CD4-positive, alpha-beta T cell (primary cell): Measurements from ENCODE around the gene OSBPL10. TPM values are rescaled to one million over a fixed set of nuclear protein-coding genes. Genes with fewer than 3 reads are reported as not detected.
A peak's percentile ranks its signal among the peaks of the same experiment; 100 is the strongest.

ENCODE experiments used
- ATAC-seq: fragments of 200-7000 bp; cut with Tn5 transposase; one replicate; pipeline ENCODE4 v1.10.0; 2022; ENCODE audit warnings: mild to moderate bottlenecking; ENCODE audit not compliant: poor library complexity
- CTCF ChIA-PET: fragments of 350-600 bp; sonication (Branson Sonifier 250); formaldehyde crosslinking; loops from one replicate; lab custom pipeline; 2021; ENCODE audit warnings: antibody characterized with exemption, inconsistent platforms; lab: Charles Lee
- POLR2A ChIA-PET: fragments of 350-600 bp; sonication (Branson Sonifier 250); formaldehyde crosslinking; loops from one replicate; lab custom pipeline; 2021; ENCODE audit warnings: antibody characterized with exemption, inconsistent platforms; lab: Charles Lee
- DNase-seq, 14 experiments: peaks; one replicate each; pipeline ENCODE4 v3.0.0-alpha.2; 2013 to 2020; ENCODE audit warnings: mixed read lengths in 2 of 14
- H3K27ac ChIP-seq, 2 donors: one replicate each; pipeline versions ENCODE4 v1.5.1 to v1.7.0; 2013; ENCODE audit warnings: low read length in 2 of 2, low read depth in 1 of 2, mild to moderate bottlenecking in 1 of 2
- H3K27me3 ChIP-seq, 2 experiments: 1 replicate in 1 of 2; 2 replicates in 1 of 2; pipeline versions ENCODE4 v1.6.1 to v1.7.0; 2013; ENCODE audit warnings: low read length in 2 of 2, control low read depth in 1 of 2, mild to moderate bottlenecking in 1 of 2, moderate library complexity in 1 of 2; ENCODE audit not compliant: insufficient read depth in 2 of 2, control insufficient read depth in 1 of 2
- H3K36me3 ChIP-seq: one replicate; pipeline ENCODE4 v1.6.1; 2013; ENCODE audit warnings: low read length, control low read depth; ENCODE audit not compliant: insufficient read depth
- H3K4me1 ChIP-seq: one replicate; pipeline ENCODE4 v1.6.1; 2013; ENCODE audit warnings: low read length, control low read depth; ENCODE audit not compliant: insufficient read depth
- H3K4me3 ChIP-seq: one replicate; pipeline ENCODE4 v1.5.1; 2013; ENCODE audit warnings: mild to moderate bottlenecking, low read length, moderate library complexity
- H3K9me3 ChIP-seq, 2 experiments: 1 replicate in 1 of 2; 2 replicates in 1 of 2; pipeline versions ENCODE4 v1.6.1 to v1.7.0; 2013; ENCODE audit warnings: low read length in 2 of 2, mild to moderate bottlenecking in 2 of 2, control low read depth in 1 of 2, moderate library complexity in 1 of 2; ENCODE audit not compliant: control insufficient read depth in 1 of 2, insufficient read depth in 1 of 2
- H3K27ac Mint-ChIP-seq: one replicate; pipeline ENCODE4 v1.8.0; 2020; ENCODE audit warnings: mixed read lengths
- H3K27me3 Mint-ChIP-seq: one replicate; pipeline ENCODE4 v1.8.0; 2021; ENCODE audit warnings: mixed read lengths
- H3K36me3 Mint-ChIP-seq: one replicate; pipeline ENCODE4 v1.8.0; 2021; ENCODE audit warnings: low read depth, mixed read lengths
- H3K4me1 Mint-ChIP-seq: one replicate; pipeline ENCODE4 v1.8.0; 2021; ENCODE audit warnings: low read depth, mixed read lengths
- H3K4me3 Mint-ChIP-seq: one replicate; pipeline ENCODE4 v1.8.0; 2020; ENCODE audit warnings: mild to moderate bottlenecking, mixed read lengths
- H3K9me3 Mint-ChIP-seq: one replicate; pipeline ENCODE4 v1.8.0; 2020; ENCODE audit warnings: mixed read lengths
- CTCF ChIP-seq: fragments of 200-600 bp; IDR thresholded peaks from one replicate; pipeline ENCODE4 v1.8.0; 2022; ENCODE audit warnings: antibody characterized with exemption, mild to moderate bottlenecking
- intact Hi-C, 2 experiments: fragments of 100-400 bp; cut with DNase I in 1 of 2; cut with micrococcal nuclease in 1 of 2; formaldehyde crosslinking; loops; one replicate each; pipeline versions ENCODE4 v1.15.1 to v1.9.0; 2023 to 2025; cut with DNase I, micrococcal nuclease
- total RNA-seq, 174 experiments: library from RNA in 2 of 174; stranded (reverse) in 2 of 174; gene quantifications; one replicate each; pipeline ENCODE4 v1.2.3 and lab custom pipeline; 2021 to 2026

OSBPL10 gene
- total RNA-seq, 2 experiments from 2014 or later = not detected

GRCh38 chr3:31980530-31981205 lies 394 bp downstream of the OSBPL10 start:
- no peaks in the 10 kb centered on the region for H3K9me3 Mint-ChIP-seq
- peaks cover 72% of the 10 kb centered on the region for H3K27me3 Mint-ChIP-seq
- no peaks in the 10 kb centered on the region for H3K36me3 ChIP-seq
- peaks cover 11% of the 10 kb centered on the region for H3K4me1 Mint-ChIP-seq
- POLR2A ChIA-PET = no interaction called here
- intact Hi-C loops = no loop called here
- H3K4me3 Mint-ChIP-seq = peak overlapping the region; percentile 83
- no peak overlapping the region for H3K27ac ChIP-seq
- H3K27ac Mint-ChIP-seq = no peak overlapping the region
- H3K4me1 ChIP-seq = peaks cover 18% of the 10 kb centered on the region
- H3K4me3 ChIP-seq = peak overlapping the region; percentile 56
- TF ChIP-seq CTCF = no peak
- ATAC-seq (peak; percentile 63), DNase-seq (peak; percentile 6 to 64 (median 32))
- peaks cover 3% of the 10 kb centered on the region for H3K36me3 Mint-ChIP-seq
- CTCF ChIA-PET = no interaction called here
- H3K9me3 ChIP-seq = peaks cover 0 to 4% of the 10 kb centered on the region in 2 experiments
- H3K27me3 ChIP-seq = peaks cover 29 to 43% of the 10 kb centered on the region in 2 experiments

- Histone ChIP-seq H3K27me3 (peaks cover 29 to 43% of the 10 kb centered on the region in 2 experiments), H3K27ac (no peak overlapping the region), H3K36me3 (no peaks in the 10 kb centered on the region), H3K4me1 (peaks cover 18% of the 10 kb centered on the region), H3K4me3 (no peak overlapping the region), H3K9me3 (peaks cover 0 to 4% of the 10 kb centered on the region in 2 experiments)
- peaks cover 81% of the 10 kb centered on the region for H3K27me3 Mint-ChIP-seq
- no peak for TF ChIP-seq CTCF
- ATAC-seq (no peak), DNase-seq (no peak)
- intact Hi-C loops = no loop called here
- POLR2A ChIA-PET = no interaction called here
- peaks cover 3% of the 10 kb centered on the region for H3K36me3 Mint-ChIP-seq
- CTCF ChIA-PET = no interaction called here
- no peak overlapping the region for H3K27ac Mint-ChIP-seq
- peak overlapping the region; percentile 83 for H3K4me3 Mint-ChIP-seq
- H3K9me3 Mint-ChIP-seq = no peaks in the 10 kb centered on the region
- peaks cover 11% of the 10 kb centered on the region for H3K4me1 Mint-ChIP-seq
Measured at GRCh38 chr3:31979001-31979697, 1.9 kb downstream of the OSBPL10 start.

GRCh38 chr3:31978553-31978952 lies 2.5 kb downstream of the OSBPL10 start:
- ChIA-PET CTCF (no interaction called here), POLR2A (no interaction called here)
- no peaks in the 10 kb centered on the region for H3K9me3 Mint-ChIP-seq
- H3K4me1 ChIP-seq = peaks cover 18% of the 10 kb centered on the region
- DNase-seq (no peak), ATAC-seq (no peak)
- TF ChIP-seq CTCF = no peak
- H3K36me3 Mint-ChIP-seq = peaks cover 3% of the 10 kb centered on the region
- peaks cover 29 to 43% of the 10 kb centered on the region in 2 experiments for H3K27me3 ChIP-seq
- H3K4me3 ChIP-seq = no peak overlapping the region
- no peak overlapping the region for H3K27ac ChIP-seq
- peaks cover 11% of the 10 kb centered on the region for H3K4me1 Mint-ChIP-seq
- intact Hi-C loops = no loop called here
- peaks cover 79% of the 10 kb centered on the region for H3K27me3 Mint-ChIP-seq
- no peak overlapping the region for H3K27ac Mint-ChIP-seq
- H3K9me3 ChIP-seq = peaks cover 0 to 4% of the 10 kb centered on the region in 2 experiments
- H3K4me3 Mint-ChIP-seq = no peak overlapping the region
- H3K36me3 ChIP-seq = no peaks in the 10 kb centered on the region
